NCI-H187 (cell line): ENCODE measurements around the gene SLC17A5.
"Not testable (repeated sequence)": the region's sequence is repeated elsewhere in the genome, so short reads cannot be mapped to it uniquely, and the experiment has no call there.

Experiments
- DNase-seq, 2 experiments: peaks; one replicate each; lab custom pipeline; 2025; lab: John Stamatoyannopoulos, UW

SLC17A5 gene

GRCh38 chr6:73666393-73666792 is 12.6 kb upstream of the SLC17A5 start:
- no peak for DNase-seq

- no peak for DNase-seq
Measured at GRCh38 chr6:73665686-73666319, 12.0 kb upstream of the SLC17A5 start.

GRCh38 chr6:73664701-73665100 is 10.9 kb upstream of the SLC17A5 start:
- DNase-seq, result no peak

GRCh38 chr6:73657201-73657600 is 3.4 kb upstream of the SLC17A5 start:
- no peak for DNase-seq

GRCh38 chr6:73656531-73657145 is 2.8 kb upstream of the SLC17A5 start:
- DNase-seq, result no peak

- DNase-seq, result no peak
Measured at GRCh38 chr6:73655341-73655917, 1.6 kb upstream of the SLC17A5 start.

GRCh38 chr6:73652637-73653570 is 888 bp downstream of the SLC17A5 start:
- DNase-seq, result peak in 1 of 2 experiments; percentile 38

- DNase-seq, result no peak
Measured at GRCh38 chr6:73649783-73650182, 4.0 kb downstream of the SLC17A5 start.

GRCh38 chr6:73648166-73648565 is 5.6 kb downstream of the SLC17A5 start:
- no peak for DNase-seq

GRCh38 chr6:73644941-73645591 is 8.7 kb downstream of the SLC17A5 start:
- DNase-seq, result peak in 1 of 2 experiments; percentile 6

GRCh38 chr6:73644030-73644429 is 9.8 kb downstream of the SLC17A5 start:
- DNase-seq, result no peak

- DNase-seq, result no peak
Measured at GRCh38 chr6:73642530-73642929, 11.3 kb downstream of the SLC17A5 start.

GRCh38 chr6:73640179-73640750 is 13.5 kb downstream of the SLC17A5 start:
- no peak for DNase-seq

GRCh38 chr6:73639040-73639439 is 14.8 kb downstream of the SLC17A5 start:
- DNase-seq, result no peak

GRCh38 chr6:73637404-73637803 is 16.4 kb downstream of the SLC17A5 start:
- no peak for DNase-seq

GRCh38 chr6:73636048-73636447 is 17.7 kb downstream of the SLC17A5 start:
- no peak for DNase-seq

GRCh38 chr6:73632346-73632745 is 21.4 kb downstream of the SLC17A5 start:
- DNase-seq, result no peak

GRCh38 chr6:73631849-73632248 is 21.9 kb downstream of the SLC17A5 start:
- DNase-seq, result no peak

- no peak for DNase-seq
Measured at GRCh38 chr6:73630401-73630800, 23.4 kb downstream of the SLC17A5 start.

- no peak for DNase-seq
Measured at GRCh38 chr6:73624896-73625295, 28.9 kb downstream of the SLC17A5 start.

- not testable (repeated sequence) for DNase-seq
Measured at GRCh38 chr6:73623480-73623879, 30.3 kb downstream of the SLC17A5 start.

GRCh38 chr6:73618082-73618481 is 35.7 kb downstream of the SLC17A5 start:
- not testable (repeated sequence) for DNase-seq
